T-helper 1 cell treated with Interleukin-12 subunit alpha and Interleukin-12 subunit beta and Interleukin-4 antibody, amounts not matched to agents 30 μg/mL and 1 μg/mL, for 36 hours (primary cell): ENCODE measurements around the gene EFHC1.
A peak's percentile ranks its signal among the peaks of the same experiment; 100 is the strongest.
"Not testable (repeated sequence)": the region's sequence is repeated elsewhere in the genome, so short reads cannot be mapped to it uniquely, and the experiment has no call there.

Experiments
- H3K27ac Mint-ChIP-seq: one replicate; pipeline ENCODE4 v1.8.0; 2021; ENCODE audit warnings: mild to moderate bottlenecking, mixed read lengths
- H3K27me3 Mint-ChIP-seq: one replicate; pipeline ENCODE4 v1.8.0; 2021; ENCODE audit warnings: low read depth, mixed read lengths
- H3K36me3 Mint-ChIP-seq: one replicate; pipeline ENCODE4 v1.8.0; 2021; ENCODE audit warnings: low read depth, mixed read lengths
- H3K4me1 Mint-ChIP-seq: one replicate; pipeline ENCODE4 v1.8.0; 2021; ENCODE audit warnings: low read depth, mixed read lengths
- H3K4me3 Mint-ChIP-seq: one replicate; pipeline ENCODE4 v1.8.0; 2021; ENCODE audit warnings: mild to moderate bottlenecking, moderate library complexity, mixed read lengths
- H3K9me3 Mint-ChIP-seq: one replicate; pipeline ENCODE4 v1.8.0; 2021; ENCODE audit warnings: mixed read lengths

EFHC1 gene, protein sequence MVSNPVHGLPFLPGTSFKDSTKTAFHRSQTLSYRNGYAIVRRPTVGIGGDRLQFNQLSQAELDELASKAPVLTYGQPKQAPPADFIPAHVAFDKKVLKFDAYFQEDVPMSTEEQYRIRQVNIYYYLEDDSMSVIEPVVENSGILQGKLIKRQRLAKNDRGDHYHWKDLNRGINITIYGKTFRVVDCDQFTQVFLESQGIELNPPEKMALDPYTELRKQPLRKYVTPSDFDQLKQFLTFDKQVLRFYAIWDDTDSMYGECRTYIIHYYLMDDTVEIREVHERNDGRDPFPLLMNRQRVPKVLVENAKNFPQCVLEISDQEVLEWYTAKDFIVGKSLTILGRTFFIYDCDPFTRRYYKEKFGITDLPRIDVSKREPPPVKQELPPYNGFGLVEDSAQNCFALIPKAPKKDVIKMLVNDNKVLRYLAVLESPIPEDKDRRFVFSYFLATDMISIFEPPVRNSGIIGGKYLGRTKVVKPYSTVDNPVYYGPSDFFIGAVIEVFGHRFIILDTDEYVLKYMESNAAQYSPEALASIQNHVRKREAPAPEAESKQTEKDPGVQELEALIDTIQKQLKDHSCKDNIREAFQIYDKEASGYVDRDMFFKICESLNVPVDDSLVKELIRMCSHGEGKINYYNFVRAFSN

DNA sequence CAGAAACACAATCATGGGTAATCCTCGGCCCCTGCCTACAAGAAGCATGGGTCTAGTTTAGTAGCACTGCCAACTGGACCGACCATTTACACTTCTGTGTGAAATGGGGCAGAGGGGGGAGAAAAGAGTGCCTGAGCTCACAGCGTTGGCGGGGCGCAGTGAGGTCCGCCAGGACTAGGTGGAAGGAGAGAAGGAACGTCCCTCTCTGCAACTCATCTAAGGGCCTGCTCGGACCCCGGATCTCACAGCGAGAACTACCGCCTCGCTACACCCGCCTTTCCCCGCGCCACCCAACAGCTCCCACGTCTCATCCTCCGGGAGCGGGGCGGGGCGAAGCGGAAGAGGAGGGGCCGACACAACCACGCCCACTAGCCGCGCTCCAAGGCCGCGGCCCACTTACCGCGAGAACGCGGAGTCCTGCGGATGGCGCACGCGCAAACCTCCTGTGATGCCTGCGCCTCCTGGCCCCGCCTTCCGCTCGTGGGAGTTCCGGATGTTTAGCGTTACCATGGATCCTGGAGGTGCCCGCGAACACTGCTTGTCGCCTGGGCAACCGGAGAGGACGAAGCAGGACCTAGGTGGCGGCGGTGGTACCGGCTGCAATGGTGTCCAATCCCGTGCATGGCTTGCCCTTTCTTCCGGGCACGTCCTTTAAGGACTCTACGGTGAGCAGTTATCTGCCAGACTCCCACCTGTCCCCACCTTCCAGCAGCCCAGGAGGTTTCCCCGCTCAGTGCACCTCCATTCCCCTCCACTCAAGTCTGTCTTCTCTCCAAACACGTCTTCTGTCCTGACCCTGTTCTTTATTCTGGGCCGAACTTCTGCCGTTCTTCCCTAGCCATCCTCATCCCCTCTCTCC, at the start of gene EFHC1:
EFHC1 (plus strand) TSS at position 534 of the 859 bp plus-strand sequence; CDS start at position 603, 69 bp downstream.
- H3K27ac Mint-ChIP-seq, result peak within 1 kb of the TSS; percentile 83
- no peaks in the 10 kb centered on the region for H3K36me3 Mint-ChIP-seq
- peaks cover 19% of the 10 kb centered on the region for H3K4me1 Mint-ChIP-seq
- no peak within 1 kb of the TSS for H3K4me3 Mint-ChIP-seq
- H3K9me3 Mint-ChIP-seq, result no peaks in the 10 kb centered on the region
- H3K27me3 Mint-ChIP-seq, result peaks cover 10% of the 10 kb centered on the region

DNA sequence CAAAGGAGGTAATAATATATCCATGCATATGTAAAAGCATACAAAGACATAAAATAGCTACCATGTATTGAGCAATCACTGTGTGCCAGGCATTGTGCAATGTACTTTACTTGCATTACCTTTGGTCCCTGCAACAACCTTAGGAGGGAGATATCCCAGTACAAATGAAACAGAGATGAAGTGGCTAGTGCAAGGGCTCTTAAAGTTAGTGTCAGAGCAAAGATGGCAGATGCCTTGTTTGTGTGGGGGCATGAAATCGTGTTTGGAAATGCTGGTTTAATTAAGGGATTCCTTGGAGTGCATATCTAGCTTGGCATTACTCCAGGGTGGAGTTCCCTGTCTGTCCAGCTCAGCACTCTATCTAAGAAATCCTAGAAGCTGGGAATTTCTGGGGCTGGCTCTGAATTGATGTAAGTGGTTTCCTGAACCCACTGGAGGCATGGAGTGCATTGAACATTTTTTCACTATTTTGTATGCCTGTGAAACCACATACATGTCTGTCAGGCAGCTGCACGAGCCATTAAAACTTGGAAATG, 48.4 kb upstream of the EFHC1 start:
- H3K4me3 Mint-ChIP-seq, result no peak overlapping the region
- H3K27me3 Mint-ChIP-seq, result no peaks in the 10 kb centered on the region
- no peak overlapping the region for H3K27ac Mint-ChIP-seq
- peaks cover 9% of the 10 kb centered on the region for H3K4me1 Mint-ChIP-seq
- peaks cover 34% of the 10 kb centered on the region for H3K36me3 Mint-ChIP-seq
- H3K9me3 Mint-ChIP-seq, result peaks cover 11% of the 10 kb centered on the region

- H3K4me1 Mint-ChIP-seq, result peaks cover 22% of the 10 kb centered on the region
- H3K27ac Mint-ChIP-seq, result no peak overlapping the region
- peaks cover 24% of the 10 kb centered on the region for H3K36me3 Mint-ChIP-seq
- H3K4me3 Mint-ChIP-seq, result no peak overlapping the region
- peaks cover 11% of the 10 kb centered on the region for H3K9me3 Mint-ChIP-seq
- no peaks in the 10 kb centered on the region for H3K27me3 Mint-ChIP-seq
Measured at GRCh38 chr6:52373151-52373690, 46.9 kb upstream of the EFHC1 start.

DNA sequence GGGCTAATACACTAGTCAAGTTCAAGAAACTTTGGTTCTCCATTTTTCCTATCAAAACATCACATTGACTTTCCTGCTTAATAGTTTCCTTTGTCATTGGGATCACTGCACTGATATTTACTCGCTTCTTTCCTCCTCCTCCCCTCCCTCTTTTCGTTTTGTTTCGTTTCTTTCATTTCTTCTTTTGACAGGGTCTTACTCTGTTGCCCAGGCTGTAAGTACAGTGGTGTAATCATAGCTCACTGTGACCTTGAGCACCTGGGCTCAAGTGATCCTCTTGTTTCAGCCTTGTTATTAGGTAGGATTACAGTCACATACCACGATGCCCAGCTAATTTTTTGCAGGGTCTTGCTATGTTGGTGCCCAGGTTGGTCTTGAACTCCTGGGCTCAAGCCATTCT, 45.9 kb upstream of the EFHC1 start:
- H3K27ac Mint-ChIP-seq, result no peak overlapping the region
- H3K9me3 Mint-ChIP-seq, result peaks cover 11% of the 10 kb centered on the region
- peaks cover 22% of the 10 kb centered on the region for H3K36me3 Mint-ChIP-seq
- no peaks in the 10 kb centered on the region for H3K27me3 Mint-ChIP-seq
- H3K4me3 Mint-ChIP-seq, result no peak overlapping the region
- H3K4me1 Mint-ChIP-seq, result peaks cover 25% of the 10 kb centered on the region

GRCh38 chr6:52375780-52376556, 44.2 kb upstream of the EFHC1 start:
- peak overlapping the region; percentile 9 for H3K27ac Mint-ChIP-seq
- H3K36me3 Mint-ChIP-seq, result peaks cover 20% of the 10 kb centered on the region
- H3K27me3 Mint-ChIP-seq, result no peaks in the 10 kb centered on the region
- H3K9me3 Mint-ChIP-seq, result peaks cover 11% of the 10 kb centered on the region
- no peak overlapping the region for H3K4me3 Mint-ChIP-seq
- H3K4me1 Mint-ChIP-seq, result peaks cover 25% of the 10 kb centered on the region

- H3K4me1 Mint-ChIP-seq, result peaks cover 28% of the 10 kb centered on the region
- no peak overlapping the region for H3K27ac Mint-ChIP-seq
- H3K36me3 Mint-ChIP-seq, result peaks cover 18% of the 10 kb centered on the region
- no peaks in the 10 kb centered on the region for H3K27me3 Mint-ChIP-seq
- peaks cover 11% of the 10 kb centered on the region for H3K9me3 Mint-ChIP-seq
- H3K4me3 Mint-ChIP-seq, result no peak overlapping the region
Measured at GRCh38 chr6:52376763-52377162, 43.4 kb upstream of the EFHC1 start.

DNA sequence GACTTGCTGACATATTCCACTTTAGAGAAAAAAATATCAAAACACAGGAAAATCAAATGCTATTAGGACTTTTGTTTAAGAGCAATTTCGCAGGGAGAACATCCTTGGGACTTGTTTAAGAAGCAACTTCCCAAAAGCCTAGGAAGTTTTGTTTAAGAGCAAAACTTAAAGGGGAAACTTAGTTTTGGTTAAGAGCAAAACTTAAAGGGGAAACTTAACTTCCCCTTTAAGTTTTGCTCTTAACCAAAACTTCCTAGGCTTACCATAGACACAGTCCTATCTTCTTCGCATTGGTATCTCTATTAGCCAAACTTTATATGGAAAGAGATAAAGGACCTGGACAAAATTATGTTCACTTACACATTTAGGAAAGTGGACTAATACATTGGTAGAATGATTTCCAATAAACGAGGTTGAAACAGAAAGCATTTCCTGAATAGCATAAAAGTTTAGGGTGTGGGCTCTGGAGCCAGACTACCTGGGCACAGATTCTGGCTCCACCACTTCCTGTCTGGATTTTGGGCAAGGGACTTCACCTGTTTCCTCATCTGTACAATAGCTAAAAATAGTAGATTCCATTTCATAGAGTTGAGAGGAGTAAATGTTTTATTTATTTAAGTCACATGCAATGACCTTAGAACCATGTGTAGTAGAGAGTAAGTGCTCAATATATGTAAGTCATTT, 42.5 kb upstream of the EFHC1 start:
- Mint-ChIP-seq H3K4me1 (peaks cover 32% of the 10 kb centered on the region), H3K36me3 (peaks cover 23% of the 10 kb centered on the region), H3K27ac (no peak overlapping the region), H3K9me3 (peaks cover 11% of the 10 kb centered on the region), H3K4me3 (no peak overlapping the region), H3K27me3 (no peaks in the 10 kb centered on the region)

DNA sequence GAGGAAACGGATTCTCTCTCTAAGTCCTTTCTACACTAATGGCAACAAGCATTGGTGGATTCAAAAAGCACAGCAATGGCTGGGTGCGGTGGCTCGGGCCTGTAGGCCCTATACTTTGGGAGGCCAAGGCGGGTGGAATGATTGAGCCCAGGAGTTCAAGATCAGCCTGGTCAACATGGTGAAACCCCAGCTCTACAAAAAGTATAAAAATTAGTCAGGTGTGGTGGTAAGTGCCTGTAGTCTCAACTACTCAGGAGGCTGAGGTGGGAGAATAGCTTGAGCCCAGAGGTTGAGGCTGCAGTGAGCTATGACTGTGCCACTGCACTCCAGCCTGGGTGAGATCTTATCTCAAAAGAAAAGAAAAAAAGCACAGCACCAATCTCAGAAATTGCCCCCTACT, 38.9 kb upstream of the EFHC1 start:
- no peak overlapping the region for H3K4me3 Mint-ChIP-seq
- H3K9me3 Mint-ChIP-seq, result no peaks in the 10 kb centered on the region
- no peak overlapping the region for H3K27ac Mint-ChIP-seq
- peaks cover 18% of the 10 kb centered on the region for H3K36me3 Mint-ChIP-seq
- H3K27me3 Mint-ChIP-seq, result peaks cover 5% of the 10 kb centered on the region
- H3K4me1 Mint-ChIP-seq, result peaks cover 30% of the 10 kb centered on the region

- H3K36me3 Mint-ChIP-seq, result peaks cover 15% of the 10 kb centered on the region
- H3K27ac Mint-ChIP-seq, result no peak overlapping the region
- peaks cover 8% of the 10 kb centered on the region for H3K27me3 Mint-ChIP-seq
- no peaks in the 10 kb centered on the region for H3K9me3 Mint-ChIP-seq
- no peak overlapping the region for H3K4me3 Mint-ChIP-seq
- peaks cover 20% of the 10 kb centered on the region for H3K4me1 Mint-ChIP-seq
Measured at GRCh38 chr6:52384145-52384766, 35.9 kb upstream of the EFHC1 start.

DNA sequence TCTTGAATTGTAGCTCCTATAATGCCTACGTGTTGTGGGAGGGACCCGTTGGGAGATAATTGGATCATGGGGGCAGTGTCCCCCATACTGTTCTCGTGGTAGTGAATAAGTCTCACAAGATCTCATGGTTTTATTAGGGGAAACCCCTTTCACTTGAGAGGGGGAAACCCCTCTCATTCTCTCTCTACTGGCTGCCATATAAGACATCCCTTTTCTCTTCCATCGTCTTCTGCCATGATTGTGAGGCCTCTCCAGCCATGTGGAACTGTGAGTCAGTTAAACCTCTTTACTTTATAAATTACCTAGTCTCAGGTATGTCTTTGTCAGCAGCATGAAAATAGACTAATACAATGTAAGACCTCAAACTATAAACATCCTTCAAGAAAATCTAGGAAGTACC, 35.1 kb upstream of the EFHC1 start:
- Mint-ChIP-seq H3K27ac (no peak overlapping the region), H3K4me1 (peaks cover 28% of the 10 kb centered on the region), H3K27me3 (peaks cover 8% of the 10 kb centered on the region), H3K36me3 (peaks cover 15% of the 10 kb centered on the region), H3K4me3 (no peak overlapping the region), H3K9me3 (no peaks in the 10 kb centered on the region)

GRCh38 chr6:52388119-52388518, 32.0 kb upstream of the EFHC1 start:
- not testable (repeated sequence) for H3K9me3 Mint-ChIP-seq, H3K27ac Mint-ChIP-seq, H3K4me3 Mint-ChIP-seq, H3K36me3 Mint-ChIP-seq
- Mint-ChIP-seq H3K27me3 (peaks cover 17% of the 10 kb centered on the region), H3K4me1 (peaks cover 46% of the 10 kb centered on the region)

GRCh38 chr6:52388790-52389189, 31.4 kb upstream of the EFHC1 start:
- Mint-ChIP-seq H3K36me3 (peaks cover 9% of the 10 kb centered on the region), H3K4me1 (peaks cover 51% of the 10 kb centered on the region), H3K4me3 (no peak overlapping the region), H3K27ac (no peak overlapping the region), H3K9me3 (no peaks in the 10 kb centered on the region), H3K27me3 (peaks cover 15% of the 10 kb centered on the region)

GRCh38 chr6:52389264-52389625, 30.9 kb upstream of the EFHC1 start:
- Mint-ChIP-seq H3K4me1 (peaks cover 53% of the 10 kb centered on the region), H3K27ac (peak overlapping the region; percentile 90), H3K36me3 (peaks cover 7% of the 10 kb centered on the region), H3K9me3 (no peaks in the 10 kb centered on the region), H3K27me3 (peaks cover 13% of the 10 kb centered on the region), H3K4me3 (peak overlapping the region; percentile 77)
